NCI-H524 treated with DMSO at 0.1 percent for 48 hours (cell line): ENCODE measurements around the gene FBXW4.

ENCODE experiments used
- DNase-seq: peaks from one replicate; lab custom pipeline; 2025; lab: John Stamatoyannopoulos, UW

Gene FBXW4

DNA sequence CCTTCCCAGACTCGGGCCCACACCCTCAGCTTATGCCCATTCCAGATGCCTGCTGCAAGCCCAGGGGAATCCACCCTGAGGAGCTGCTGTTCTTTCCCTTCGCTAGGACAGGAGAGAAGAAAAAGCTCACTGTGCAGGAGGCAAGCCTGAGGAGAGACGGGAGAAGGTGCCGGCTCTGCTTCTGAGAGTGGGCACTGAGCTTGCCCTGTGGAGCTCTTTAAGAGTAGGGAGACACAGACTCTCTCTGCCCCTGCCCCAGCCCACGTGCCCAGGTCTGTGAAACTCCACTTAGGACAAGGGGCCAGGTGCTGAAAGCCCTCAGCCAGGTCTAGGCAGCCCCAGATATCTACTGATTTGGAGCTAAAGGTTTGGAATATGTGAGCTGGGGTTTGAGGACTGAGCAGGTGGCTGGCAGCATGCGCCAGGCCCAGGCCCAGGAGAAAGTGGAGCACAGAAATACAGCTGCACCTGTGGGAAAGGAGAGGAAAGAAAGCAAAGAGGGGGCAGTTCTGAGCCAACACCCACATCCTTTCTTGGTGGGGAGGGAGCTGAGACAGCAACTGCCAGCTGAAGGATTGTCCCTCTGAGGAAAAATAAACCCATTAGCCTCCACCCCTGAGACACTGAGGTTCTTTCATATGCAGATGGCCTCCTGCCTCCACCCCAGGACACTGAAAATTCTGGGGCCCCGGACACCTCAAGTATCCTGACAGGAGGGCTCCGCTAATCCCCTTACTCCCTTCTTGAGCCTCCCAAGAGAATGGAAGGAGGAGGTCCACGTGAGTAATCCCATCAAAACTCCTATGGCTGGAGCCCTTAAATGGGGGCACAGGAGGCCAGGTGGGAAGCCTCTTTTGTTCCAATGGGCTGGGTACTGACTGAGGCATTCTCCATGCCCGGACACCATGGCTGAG, 114.2 kb downstream of the FBXW4 start:
- no peak for DNase-seq

- DNase-seq: no peak
These were observed 115.5 kb downstream of the FBXW4 start for GRCh38 chr10:101579516-101579870.

DNA sequence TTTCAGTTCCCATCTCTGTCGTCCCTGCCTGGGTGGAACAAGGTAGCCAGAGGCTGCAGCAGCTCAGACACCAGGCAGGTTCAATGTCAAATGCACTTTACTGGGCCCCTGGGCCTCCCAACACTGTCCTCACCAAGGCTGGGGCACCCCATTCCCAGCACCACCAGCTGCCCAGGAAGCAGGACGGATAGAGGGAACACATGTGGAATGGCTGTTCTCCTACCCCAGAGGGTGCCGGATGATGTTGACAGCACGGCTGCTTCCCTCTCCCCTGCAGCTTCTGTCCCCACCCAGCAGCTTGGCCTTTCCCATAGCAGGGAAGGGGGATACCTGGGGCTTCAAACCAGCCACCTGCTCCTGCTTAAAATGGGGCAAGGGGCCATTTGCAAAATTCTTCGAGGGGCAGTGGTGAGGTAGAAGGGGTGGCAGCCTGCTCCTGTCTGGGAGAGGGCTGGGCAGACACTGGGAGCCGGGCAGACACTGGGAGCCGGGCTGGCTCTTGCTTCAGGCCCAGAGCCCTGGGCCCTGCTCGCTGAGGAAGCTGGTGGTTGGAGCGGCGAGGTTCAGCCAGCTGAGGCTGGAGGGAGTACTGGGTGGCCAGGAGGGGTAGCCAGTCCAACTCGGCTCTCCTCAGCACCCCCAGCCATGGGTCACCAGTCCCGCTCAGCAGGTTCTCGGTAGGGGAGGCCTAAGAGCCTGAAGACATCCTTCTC, 116.0 kb downstream of the FBXW4 start:
- no peak for DNase-seq

DNA sequence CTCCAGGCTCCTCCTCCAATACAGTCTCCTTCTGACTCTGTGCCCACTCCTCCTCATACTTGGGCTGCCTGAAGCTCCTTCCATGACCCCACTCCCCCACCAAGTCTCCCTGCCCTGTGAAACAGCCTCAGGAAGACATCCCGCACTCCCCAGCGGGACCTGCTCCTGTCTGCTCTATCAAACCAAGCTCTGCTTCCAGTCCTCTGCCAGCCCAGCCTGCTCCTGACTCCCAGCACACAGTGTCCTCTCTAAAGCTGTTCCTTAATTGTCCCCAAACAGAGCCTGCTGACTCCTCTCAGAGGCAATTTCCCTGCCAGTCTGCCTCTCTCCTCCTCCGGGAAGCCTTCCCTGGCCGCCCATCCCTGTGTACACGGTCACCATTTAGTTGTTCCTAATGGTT, 116.8 kb downstream of the FBXW4 start:
- no peak for DNase-seq

DNA sequence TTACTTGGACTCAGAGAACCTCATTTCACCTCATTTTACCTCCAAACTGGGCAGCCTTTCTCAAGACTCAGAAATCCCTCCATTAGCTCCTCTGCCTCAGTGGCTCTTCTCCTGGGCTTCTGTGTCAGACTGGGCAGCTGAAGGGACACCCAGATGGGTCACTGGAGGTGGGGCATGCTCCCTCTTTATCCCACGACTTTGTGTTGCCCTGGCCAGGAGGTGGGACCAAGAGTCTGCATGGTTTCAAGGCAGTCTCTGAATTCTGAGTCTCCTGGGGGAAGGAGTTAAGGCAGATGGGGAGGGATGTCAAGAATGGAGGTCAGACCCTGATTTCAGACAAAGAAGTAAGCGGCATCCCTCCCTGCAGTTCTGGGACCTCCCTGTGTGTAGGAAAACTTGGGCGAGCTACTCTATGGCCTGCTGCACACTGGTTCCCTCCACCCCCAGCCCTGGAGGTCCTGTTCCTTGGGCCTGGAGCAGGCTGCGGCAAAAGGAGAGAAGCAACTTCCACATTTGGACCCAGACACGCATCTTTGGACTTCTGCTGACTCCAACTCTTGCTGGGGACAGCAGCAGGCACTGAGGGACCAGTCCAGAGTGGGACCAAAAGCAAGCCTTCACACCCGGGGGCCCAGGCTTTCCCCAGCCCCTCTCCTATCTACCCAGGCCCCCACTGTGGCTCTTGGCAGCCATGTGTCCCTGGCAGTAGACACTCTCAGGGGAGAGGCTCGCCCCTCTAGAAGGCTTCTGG, 117.7 kb downstream of the FBXW4 start:
- DNase-seq: no peak

GRCh38 chr10:101576211-101576863, 118.6 kb downstream of the FBXW4 start:
- DNase-seq: no peak

DNA sequence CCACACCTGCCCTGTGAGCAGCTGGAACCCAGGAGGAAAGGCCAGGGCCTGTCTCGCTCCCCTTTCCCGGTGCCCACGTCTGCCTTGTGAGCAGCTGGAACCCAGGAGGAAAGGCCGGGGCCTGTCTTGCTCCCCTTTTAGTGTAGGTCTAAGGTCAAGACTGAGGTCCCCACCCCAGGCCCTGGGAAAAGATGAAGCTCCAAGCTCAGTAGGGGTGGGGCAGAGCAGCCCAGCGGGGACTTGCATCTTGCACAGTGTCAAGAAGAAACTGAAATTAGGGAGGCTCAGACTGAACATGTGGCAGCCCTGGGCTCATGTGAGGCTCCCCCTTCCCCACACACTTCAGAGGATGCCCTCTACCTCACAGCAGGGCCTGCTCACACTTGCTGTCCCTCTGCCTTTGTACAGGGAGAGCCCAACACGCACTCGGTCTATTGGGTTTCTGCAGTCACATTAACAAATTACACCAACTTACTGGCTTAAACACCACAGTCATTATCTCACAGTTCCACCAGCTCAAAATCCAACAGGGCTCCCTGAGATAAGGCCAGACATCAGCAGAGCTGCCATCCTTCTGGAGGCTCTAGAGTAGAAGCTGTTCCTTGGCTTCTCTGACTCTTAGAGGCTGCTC, 119.3 kb downstream of the FBXW4 start:
- DNase-seq: no peak

DNA sequence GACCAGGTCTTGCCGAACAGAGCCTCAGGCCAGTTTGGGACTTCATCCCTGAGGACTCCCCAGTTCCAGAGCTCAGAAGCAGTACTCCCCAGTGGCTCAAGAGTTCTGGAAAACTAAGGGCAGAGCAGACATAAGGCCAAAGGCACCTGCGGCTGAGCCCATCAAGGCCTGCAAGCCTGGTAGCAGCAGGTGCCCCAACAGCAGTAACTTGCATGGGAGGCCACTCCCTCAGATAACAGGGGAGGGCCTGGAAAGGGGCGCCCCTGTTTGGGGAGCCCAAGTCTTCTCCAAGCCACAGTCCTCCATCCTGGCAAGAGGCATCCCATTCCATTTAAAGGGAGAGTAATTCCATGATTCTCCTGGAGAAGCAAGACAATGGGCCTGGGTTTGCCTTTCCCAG, 119.9 kb downstream of the FBXW4 start:
- no peak for DNase-seq

DNA sequence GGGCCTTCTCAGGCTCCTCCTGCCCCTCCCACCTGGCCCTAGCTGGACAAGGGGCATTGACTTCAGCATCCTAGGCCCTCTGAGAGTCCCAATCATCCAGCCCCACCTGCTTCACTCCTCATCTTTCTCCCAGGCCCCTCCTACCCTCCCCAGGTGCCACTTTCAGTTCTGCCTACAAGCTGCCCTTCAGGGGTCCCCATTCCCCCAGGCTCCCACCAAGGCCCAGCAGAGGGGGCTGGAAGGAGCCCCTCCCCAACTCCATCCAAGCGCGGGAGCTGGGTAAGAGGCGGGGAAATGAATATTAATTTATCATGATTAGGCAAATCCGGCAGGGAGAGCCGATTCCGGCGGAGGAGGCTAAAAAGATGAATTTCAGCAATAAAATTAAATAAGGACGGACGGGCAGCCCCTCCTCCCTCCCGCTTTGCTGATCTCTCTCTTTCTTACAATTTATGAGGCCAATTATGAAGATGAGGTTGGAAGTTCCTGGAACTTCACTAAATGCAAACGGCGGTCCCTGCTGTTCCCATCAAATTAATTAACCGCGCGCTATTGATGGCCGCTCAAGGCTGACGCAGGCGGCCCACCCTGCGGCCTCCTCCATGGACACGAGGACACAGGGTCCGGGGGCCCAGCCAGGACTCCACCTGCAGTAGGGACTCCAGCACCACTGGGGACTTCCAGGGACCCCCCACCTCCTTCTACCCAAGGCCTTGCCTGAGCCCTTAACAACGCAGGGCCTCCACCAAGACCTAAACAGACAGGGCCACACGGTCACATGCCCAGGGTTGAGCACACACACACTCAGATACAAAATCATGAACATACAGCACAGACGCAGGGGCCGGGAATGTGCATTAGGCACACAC, 120.9 kb downstream of the FBXW4 start:
- no peak for DNase-seq

DNA sequence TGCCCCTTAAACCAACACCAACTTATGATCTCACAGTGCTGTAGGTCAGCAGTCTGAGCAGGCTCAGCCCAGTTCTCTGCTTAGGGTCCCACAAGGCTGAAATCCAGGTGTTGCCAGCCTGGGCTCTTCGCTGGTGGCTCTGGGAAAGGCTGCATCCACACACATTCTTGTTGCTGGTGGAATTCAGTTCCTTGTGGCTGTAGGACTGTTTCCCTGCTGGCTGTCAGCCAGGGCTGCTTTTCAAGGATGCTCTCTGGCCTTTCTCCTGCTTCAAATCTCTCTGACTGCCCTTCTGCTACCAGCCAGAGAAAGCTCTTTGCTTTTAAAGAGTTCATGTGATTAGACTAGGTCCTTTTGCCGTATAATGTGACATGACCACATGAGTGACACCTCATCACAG, 122.2 kb downstream of the FBXW4 start:
- DNase-seq: no peak

DNA sequence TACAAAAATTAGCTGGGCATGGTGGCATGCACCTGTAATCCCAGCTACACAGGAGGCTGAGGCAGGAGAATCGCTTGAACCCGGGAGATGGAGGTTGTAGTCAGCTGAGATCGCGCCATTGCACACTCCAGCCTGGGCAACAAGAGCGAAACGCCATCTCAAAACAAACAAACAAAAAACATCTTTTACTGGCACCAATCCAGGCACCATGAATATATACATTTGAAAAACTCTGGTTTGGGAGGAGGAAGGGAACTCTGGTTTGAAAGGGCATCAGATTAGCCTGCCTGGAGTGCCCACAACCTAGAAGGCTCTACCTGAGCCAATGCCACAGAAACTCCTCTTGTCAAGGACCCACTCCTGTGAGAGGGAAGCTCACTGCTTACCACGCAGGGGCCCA, 122.8 kb downstream of the FBXW4 start:
- no peak for DNase-seq

DNA sequence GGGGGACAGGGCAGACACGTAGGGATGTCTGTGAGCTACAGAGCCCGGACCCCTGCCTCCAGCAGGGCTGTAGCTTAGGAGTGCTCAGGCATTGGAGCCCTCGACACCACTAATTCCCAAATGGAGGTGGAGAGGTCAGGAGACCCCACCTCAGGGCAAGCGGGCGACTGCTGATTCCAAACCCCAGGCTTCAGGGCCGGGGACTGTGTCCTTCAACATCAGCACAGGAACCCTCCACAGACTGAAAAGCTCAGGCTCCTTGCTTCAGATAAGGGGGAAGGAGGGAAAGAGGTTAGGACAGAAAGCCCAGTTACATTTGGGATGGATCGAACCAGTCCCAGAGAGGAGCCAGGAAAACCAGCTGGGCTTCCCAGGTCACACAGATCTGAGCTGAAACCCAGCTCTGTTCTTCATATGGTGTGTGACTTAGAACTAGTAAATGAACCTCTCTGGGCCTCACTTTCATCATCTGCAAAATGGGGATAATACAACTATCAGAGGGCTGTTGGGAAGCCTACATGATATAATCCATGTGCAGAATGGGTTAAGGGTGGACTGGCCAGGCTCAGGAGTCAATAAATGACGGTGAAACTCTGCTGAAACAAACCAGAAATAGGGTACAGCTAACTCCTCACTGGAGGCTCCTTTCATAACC, 123.6 kb downstream of the FBXW4 start:
- DNase-seq: no peak

DNA sequence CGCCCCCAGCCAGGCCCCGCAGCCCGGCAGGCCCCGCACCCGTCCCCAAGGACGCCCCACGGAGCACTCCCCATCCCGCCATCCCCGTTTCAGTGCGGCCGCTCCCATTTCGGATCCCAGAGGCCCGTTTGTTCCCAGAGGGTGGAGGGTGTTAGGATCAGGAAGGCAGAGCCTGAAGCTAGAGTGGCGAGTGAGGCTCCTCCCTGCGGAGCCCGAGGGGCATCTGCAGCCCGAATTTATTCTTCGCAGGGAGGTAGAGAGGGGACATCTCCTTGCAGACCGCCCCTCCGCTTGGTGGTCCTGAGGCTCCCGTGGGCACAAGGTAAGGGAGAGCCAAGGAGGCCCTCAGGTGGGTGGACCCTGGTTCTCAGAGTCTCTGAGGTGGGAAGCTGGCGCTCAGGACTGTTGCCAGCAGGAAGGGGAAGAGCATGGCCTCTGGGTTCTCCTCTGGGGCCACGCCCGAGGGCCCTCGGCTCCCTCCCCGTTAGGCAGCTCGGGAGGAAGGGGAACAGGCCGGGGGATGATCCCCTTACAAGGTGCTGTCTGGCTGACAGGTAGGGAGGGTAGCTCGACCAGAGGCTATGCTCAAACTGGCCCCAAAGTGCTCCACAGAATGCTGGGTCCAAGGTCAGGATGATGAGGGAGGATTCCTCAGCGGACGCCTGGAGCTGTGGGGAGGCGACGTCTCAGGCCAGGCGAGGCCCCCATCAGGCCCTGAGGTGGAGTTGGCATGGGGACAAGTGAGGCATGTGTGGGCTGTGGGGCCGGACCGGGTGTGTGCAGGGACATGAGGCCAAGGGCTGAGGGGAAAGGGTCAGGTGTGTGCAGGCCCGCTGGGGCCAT, 124.3 kb downstream of the FBXW4 start:
- DNase-seq: no peak

- DNase-seq: no peak
These were observed 125.1 kb downstream of the FBXW4 start for GRCh38 chr10:101569622-101570427.

DNA sequence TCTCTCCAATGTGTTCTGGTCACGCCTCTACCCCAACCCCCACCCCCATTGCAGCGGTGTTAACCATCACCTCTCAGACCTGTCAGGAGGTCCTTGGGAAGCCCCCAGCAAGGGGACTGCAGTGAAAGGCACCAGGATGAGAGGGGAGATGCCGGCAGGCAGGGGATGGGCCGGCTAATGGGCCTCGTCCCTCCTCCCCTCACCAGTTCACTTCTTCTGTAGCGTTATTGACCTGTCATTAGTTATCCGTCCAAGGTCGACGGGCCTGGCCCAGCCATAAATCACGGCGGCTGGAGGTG, 125.7 kb downstream of the FBXW4 start:
- no peak for DNase-seq

- DNase-seq: no peak
These were observed 126.8 kb downstream of the FBXW4 start for GRCh38 chr10:101568054-101568745.

DNA sequence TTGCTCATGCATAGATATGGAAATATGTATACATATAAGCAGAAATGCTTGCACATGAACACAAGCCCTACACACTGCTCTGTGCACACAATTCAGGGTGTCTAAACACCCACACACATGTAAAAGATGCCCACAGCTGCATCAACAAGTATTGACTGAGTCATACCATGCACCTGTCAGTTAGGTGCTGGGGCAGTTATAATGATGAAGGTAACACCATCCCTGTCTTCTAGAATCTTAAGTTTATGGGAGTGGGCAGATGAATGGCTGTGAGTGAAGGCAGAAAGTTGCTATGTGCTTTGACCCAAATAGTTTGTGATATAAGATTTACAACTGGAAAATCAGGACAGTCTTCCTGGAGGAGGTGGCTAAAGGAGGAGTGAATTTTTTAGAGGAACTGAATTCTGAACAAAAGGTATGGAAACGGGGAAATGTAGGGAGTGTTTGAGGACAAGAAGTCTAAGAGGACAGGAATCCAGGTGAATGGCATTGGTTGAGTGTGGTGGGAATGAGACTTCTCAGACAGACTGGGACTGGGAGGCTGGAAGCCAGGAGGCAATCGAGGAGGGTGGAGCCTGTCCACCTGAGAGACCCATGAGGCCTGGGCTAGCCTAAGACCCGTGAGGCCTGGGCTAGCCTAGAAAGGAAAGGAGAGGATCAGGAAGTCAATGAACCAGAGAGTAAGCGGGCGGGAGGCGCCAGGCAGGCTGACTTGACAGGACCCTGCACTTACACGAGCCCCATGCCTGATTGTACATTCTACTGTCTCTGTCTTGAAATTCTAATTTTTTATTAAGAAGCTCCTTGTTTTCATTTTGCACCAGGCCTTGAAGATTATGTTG, 127.6 kb downstream of the FBXW4 start:
- no peak for DNase-seq
